Osteoblast (primary cell): Measurements from ENCODE around the gene ZNF777. TPM values are rescaled to one million over a fixed set of nuclear protein-coding genes. Genes with fewer than 3 reads are reported as not detected.

Source experiments
- DNase-seq: peaks from one replicate; pipeline ENCODE4 v3.0.0; 2011; ENCODE audit warnings: low spot score, mixed read lengths; ENCODE audit not compliant: insufficient read length; ENCODE audit errors: missing footprints
- H2AFZ ChIP-seq: 2 replicates; pipeline ENCODE4 v1.6.0; 2011; ENCODE audit warnings: mild to moderate bottlenecking, low read length
- H3K27ac ChIP-seq: 2 replicates; pipeline ENCODE4 v1.5.1; 2011; ENCODE audit warnings: mild to moderate bottlenecking, low read depth, low read length, moderate library complexity
- H3K27me3 ChIP-seq: 2 replicates; pipeline ENCODE4 v1.6.0; 2012; ENCODE audit warnings: mild to moderate bottlenecking, control low read depth, inconsistent platforms, low read length, moderate library complexity; ENCODE audit not compliant: insufficient read depth
- H3K36me3 ChIP-seq: 2 replicates; pipeline ENCODE4 v1.5.1; 2011; ENCODE audit warnings: mild to moderate bottlenecking, low read length, control low read depth, moderate library complexity; ENCODE audit not compliant: insufficient read depth
- H3K4me1 ChIP-seq: 2 replicates; pipeline ENCODE4 v1.5.1; 2011; ENCODE audit warnings: mild to moderate bottlenecking, low read length, control low read depth, moderate library complexity; ENCODE audit not compliant: insufficient read depth
- H3K4me2 ChIP-seq: 2 replicates; pipeline ENCODE4 v1.6.0; 2011; ENCODE audit warnings: mild to moderate bottlenecking, low read length; ENCODE audit not compliant: insufficient read depth
- H3K4me3 ChIP-seq: fragments of 200-600 bp; sonication (generic); 3 replicates; pipeline ENCODE4 v1.5.1; 2012; ENCODE audit warnings: mild to moderate bottlenecking, low read length, inconsistent platforms; ENCODE audit not compliant: insufficient read depth
- H3K79me2 ChIP-seq: 2 replicates; pipeline ENCODE4 v1.6.0; 2012; ENCODE audit warnings: mild to moderate bottlenecking, low read length, control low read depth, inconsistent platforms; ENCODE audit not compliant: insufficient read depth
- H3K9me3 ChIP-seq: 2 replicates; pipeline ENCODE4 v1.5.1; 2011; ENCODE audit warnings: low read depth, low read length, control low read depth
- H4K20me1 ChIP-seq: 2 replicates; pipeline ENCODE4 v1.6.0; 2012; ENCODE audit warnings: mild to moderate bottlenecking, low read length, control low read depth; ENCODE audit not compliant: insufficient read depth
- total RNA-seq: library from RNA; depleted of rRNA; stranded (reverse); fragments of >200 nt; gene quantifications from 2 replicates; pipeline ENCODE4 v1.2.3, GENCODE V29; 2012
- TF ChIP-seq, protein P1 (sequence below): IDR thresholded peaks from 2 replicates; pipeline ENCODE4 v1.5.1; 2011; ENCODE audit warnings: mild to moderate bottlenecking, low read depth, low read length, moderate library complexity; ENCODE audit errors: extremely low read depth

ZNF777 gene
- total RNA-seq, 1 donor = 7.6 TPM

DNA sequence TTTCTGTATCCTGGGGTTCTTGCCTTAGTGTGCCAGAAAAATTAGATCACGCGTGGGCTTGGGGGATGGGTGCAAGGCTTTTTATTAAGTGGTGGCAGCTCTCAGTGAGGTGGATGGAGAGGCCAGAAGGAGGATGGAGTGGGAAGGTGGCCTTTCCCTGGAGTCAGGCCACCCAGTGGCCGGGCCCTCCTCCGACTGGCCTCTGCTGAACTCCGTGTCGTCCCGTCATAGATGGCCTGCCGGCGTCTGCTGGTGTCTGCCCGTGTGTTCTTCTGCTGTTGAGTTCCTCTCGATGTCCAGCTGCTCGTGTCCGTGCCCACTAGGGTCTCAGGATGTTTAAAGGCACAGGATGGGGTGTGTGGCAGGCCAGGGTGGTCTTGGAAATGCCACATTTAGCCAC, 40.8 kb upstream of the ZNF777 start:
- H3K4me1 ChIP-seq = peaks cover 3% of the 10 kb centered on the region
- no peak overlapping the region for H3K4me3 ChIP-seq
- TF ChIP-seq, protein P1, sequence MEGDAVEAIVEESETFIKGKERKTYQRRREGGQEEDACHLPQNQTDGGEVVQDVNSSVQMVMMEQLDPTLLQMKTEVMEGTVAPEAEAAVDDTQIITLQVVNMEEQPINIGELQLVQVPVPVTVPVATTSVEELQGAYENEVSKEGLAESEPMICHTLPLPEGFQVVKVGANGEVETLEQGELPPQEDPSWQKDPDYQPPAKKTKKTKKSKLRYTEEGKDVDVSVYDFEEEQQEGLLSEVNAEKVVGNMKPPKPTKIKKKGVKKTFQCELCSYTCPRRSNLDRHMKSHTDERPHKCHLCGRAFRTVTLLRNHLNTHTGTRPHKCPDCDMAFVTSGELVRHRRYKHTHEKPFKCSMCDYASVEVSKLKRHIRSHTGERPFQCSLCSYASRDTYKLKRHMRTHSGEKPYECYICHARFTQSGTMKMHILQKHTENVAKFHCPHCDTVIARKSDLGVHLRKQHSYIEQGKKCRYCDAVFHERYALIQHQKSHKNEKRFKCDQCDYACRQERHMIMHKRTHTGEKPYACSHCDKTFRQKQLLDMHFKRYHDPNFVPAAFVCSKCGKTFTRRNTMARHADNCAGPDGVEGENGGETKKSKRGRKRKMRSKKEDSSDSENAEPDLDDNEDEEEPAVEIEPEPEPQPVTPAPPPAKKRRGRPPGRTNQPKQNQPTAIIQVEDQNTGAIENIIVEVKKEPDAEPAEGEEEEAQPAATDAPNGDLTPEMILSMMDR = no peak
- no peak for DNase-seq
- H3K27ac ChIP-seq = no peak overlapping the region
- no peaks in the 10 kb centered on the region for H3K36me3 ChIP-seq
- peaks cover 4% of the 10 kb centered on the region for H3K9me3 ChIP-seq
- no peak overlapping the region for H3K4me2 ChIP-seq
- H3K79me2 ChIP-seq = peaks cover 2% of the 10 kb centered on the region
- peaks cover 14% of the 10 kb centered on the region for H3K27me3 ChIP-seq
- H4K20me1 ChIP-seq = peaks cover 1% of the 10 kb centered on the region
- H2AFZ ChIP-seq = no peak overlapping the region

GRCh38 chr7:149500910-149501309, 40.0 kb upstream of the ZNF777 start:
- Histone ChIP-seq H3K4me1 (peaks cover 7% of the 10 kb centered on the region), H3K79me2 (peaks cover 4% of the 10 kb centered on the region), H3K9me3 (no peaks in the 10 kb centered on the region), H3K4me3 (no peak overlapping the region), H3K4me2 (no peak overlapping the region), H4K20me1 (peaks cover 6% of the 10 kb centered on the region), H3K27me3 (peaks cover 14% of the 10 kb centered on the region), H3K27ac (no peak overlapping the region), H2AFZ (no peak overlapping the region), H3K36me3 (no peaks in the 10 kb centered on the region)
- peak; percentile 39 for DNase-seq
- TF ChIP-seq, protein P1 = no peak

DNA sequence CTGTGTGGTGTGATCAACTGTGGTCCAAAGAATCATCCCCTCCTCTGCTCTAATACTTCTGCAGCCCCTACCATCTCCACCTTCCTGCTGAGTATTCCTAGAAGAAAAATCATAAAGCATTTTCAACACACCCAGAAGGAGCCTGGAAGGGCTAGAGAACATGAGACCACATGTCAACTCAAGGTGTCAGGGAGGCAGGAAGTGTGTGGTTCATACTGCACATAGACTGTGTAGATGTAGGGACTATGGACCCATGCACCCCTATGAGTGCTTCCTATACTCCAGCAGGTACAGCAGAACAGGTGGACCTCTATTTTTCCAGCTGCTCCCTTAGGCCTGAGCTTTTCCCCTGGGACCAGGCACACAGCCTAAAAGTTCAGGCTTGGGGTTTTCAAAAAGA, 39.3 kb upstream of the ZNF777 start:
- peaks cover 13% of the 10 kb centered on the region for H3K4me1 ChIP-seq
- no peak overlapping the region for H3K4me2 ChIP-seq
- H3K4me3 ChIP-seq = no peak overlapping the region
- H3K9me3 ChIP-seq = no peaks in the 10 kb centered on the region
- H2AFZ ChIP-seq = no peak overlapping the region
- DNase-seq = peak; percentile 9
- H4K20me1 ChIP-seq = peaks cover 13% of the 10 kb centered on the region
- peaks cover 14% of the 10 kb centered on the region for H3K27me3 ChIP-seq
- H3K36me3 ChIP-seq = no peaks in the 10 kb centered on the region
- peaks cover 11% of the 10 kb centered on the region for H3K79me2 ChIP-seq
- no peak overlapping the region for H3K27ac ChIP-seq
- TF ChIP-seq, protein P1 = no peak

GRCh38 chr7:149498811-149499210, 37.9 kb upstream of the ZNF777 start:
- Histone ChIP-seq H3K4me1 (peaks cover 19% of the 10 kb centered on the region), H3K9me3 (no peaks in the 10 kb centered on the region), H2AFZ (no peak overlapping the region), H3K4me3 (no peak overlapping the region), H3K27ac (no peak overlapping the region), H3K4me2 (no peak overlapping the region), H3K36me3 (peaks cover 4% of the 10 kb centered on the region), H4K20me1 (peaks cover 20% of the 10 kb centered on the region), H3K27me3 (peaks cover 14% of the 10 kb centered on the region), H3K79me2 (peaks cover 22% of the 10 kb centered on the region)
- TF ChIP-seq, protein P1 = no peak
- peak; percentile 25 for DNase-seq
